Calu3 (cell line): Measurements from ENCODE around the gene TF. TPM values are rescaled to one million over a fixed set of nuclear protein-coding genes. Genes with fewer than 3 reads are reported as not detected.

Experiments
- BruUV-seq: library from RNA; stranded (reverse); fragments of 400-500 nt; replicated peaks from 2 replicates; lab custom pipeline; 2021; lab: Mats Ljungman, UMichigan
- CTCF ChIA-PET: fragments of 300-600 bp; sonication (Branson Sonifier 250); formaldehyde crosslinking; loops from one replicate; lab custom pipeline; 2022; ENCODE audit warnings: antibody characterized with exemption; lab: Charles Lee
- DNase-seq: peaks from one replicate; pipeline ENCODE4 v3.0.0; 2022
- H3K27ac Mint-ChIP-seq: one replicate; pipeline ENCODE4 v1.8.0; 2022; ENCODE audit warnings: mixed read lengths; ENCODE audit not compliant: unreplicated experiment
- H3K27me3 Mint-ChIP-seq: one replicate; pipeline ENCODE4 v1.8.0; 2022; ENCODE audit warnings: mixed read lengths; ENCODE audit not compliant: unreplicated experiment
- H3K36me3 Mint-ChIP-seq: one replicate; pipeline ENCODE4 v1.8.0; 2022; ENCODE audit warnings: mild to moderate bottlenecking, moderate library complexity, mixed read lengths; ENCODE audit not compliant: insufficient read depth, unreplicated experiment
- H3K4me1 Mint-ChIP-seq: one replicate; pipeline ENCODE4 v1.8.0; 2022; ENCODE audit warnings: mild to moderate bottlenecking, low read depth, mixed read lengths; ENCODE audit not compliant: unreplicated experiment
- H3K4me3 Mint-ChIP-seq: one replicate; pipeline ENCODE4 v1.8.0; 2022; ENCODE audit warnings: mild to moderate bottlenecking, low read depth, moderate library complexity, mixed read lengths; ENCODE audit not compliant: unreplicated experiment
- H3K9me3 Mint-ChIP-seq: one replicate; pipeline ENCODE4 v1.8.0; 2022; ENCODE audit warnings: low read depth, mixed read lengths; ENCODE audit not compliant: unreplicated experiment
- CTCF ChIP-seq: fragments of 200-600 bp; IDR thresholded peaks from one replicate; pipeline ENCODE4 v1.8.0; 2022; ENCODE audit warnings: antibody characterized with exemption; ENCODE audit not compliant: unreplicated experiment
- intact Hi-C: fragments of 100-400 bp; cut with micrococcal nuclease; formaldehyde crosslinking; loops from one replicate; pipeline ENCODE4 v1.10.0; 2022; ENCODE audit not compliant: unreplicated experiment
- total RNA-seq: library from RNA; stranded (reverse); gene quantifications from 2 replicates; pipeline ENCODE4 v1.2.3, GENCODE V29; 2022

TF gene
- total RNA-seq, 1 experiment from 2014 or later = 1.1 TPM

GRCh38 chr3:133832802-133833144 lies 86.6 kb downstream of the TF start:
- Mint-ChIP-seq H3K27me3 (peaks cover 34% of the 10 kb centered on the region), H3K9me3 (no peaks in the 10 kb centered on the region), H3K36me3 (no peaks in the 10 kb centered on the region), H3K27ac (no peak overlapping the region), H3K4me3 (no peak overlapping the region), H3K4me1 (no peaks in the 10 kb centered on the region)
- intact Hi-C loops = no loop called here
- CTCF ChIA-PET = interaction anchor here (0.5 to 0.7 kb wide), 2 partner anchors 19 to 254 kb away, joined by 3 read pairs; no protein-coding TSS in a partner anchor
- DNase-seq = no peak
- no TSS peak for BruUV-seq
- no peak for TF ChIP-seq CTCF

DNA sequence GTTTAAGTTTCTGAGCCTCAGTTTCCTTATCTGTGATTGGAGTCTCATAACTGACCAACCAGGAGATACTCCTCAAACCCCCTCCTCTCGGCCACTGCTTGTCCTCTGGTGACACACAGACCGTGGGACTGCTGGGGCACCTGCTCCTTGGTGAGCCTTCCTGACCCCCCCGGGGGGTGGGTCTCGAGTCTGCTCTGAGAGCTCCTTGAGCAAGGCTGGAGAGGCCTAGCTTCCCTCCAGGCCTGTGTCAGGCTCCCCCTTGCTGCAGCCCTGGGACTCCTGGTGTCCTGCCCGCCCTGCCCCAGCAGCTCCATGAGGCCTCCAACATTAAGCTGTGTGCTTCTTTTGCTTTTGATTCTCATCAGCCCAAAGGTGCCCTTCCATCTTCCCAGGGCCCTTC lies 87.1 kb downstream of the TF start:
- no peak overlapping the region for H3K4me3 Mint-ChIP-seq
- intact Hi-C loops = no loop called here

DNA sequence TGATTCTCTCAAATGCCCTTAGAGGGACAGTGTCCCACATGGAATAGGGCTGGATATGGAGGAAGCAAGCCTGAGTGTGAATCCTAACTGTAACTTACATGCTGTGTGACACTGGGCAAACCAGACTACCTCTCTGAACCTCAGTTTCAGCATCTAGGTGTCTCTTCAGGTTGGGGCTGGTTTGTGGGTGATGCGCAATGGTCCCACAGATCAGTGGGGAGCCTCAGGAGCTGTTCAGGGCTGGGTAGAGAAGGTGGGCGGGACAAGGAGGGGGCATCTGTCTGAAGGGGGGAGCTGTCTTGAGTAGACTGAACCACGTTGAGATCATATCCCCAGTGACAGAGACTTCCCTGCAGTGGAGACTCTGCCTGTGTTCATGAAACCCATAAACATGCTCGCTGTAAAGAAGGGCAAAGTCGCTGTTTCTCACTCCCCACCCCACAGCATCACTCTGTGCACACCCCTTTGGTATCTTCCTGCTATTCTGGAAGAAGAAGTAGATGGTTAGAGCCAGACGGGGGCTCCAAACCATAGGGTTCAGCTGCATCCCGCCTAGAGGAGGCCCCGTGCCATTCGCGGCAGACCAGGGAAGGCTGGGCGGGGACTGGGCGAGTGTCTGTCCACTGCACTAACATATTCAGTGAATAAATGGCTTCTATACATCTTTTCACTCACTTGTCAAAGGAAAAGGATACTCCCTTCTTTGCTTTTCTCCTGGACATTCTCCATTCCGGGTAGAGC lies 87.9 kb downstream of the TF start:
- H3K4me1 Mint-ChIP-seq = no peaks in the 10 kb centered on the region
- no peaks in the 10 kb centered on the region for H3K36me3 Mint-ChIP-seq
- no peaks in the 10 kb centered on the region for H3K9me3 Mint-ChIP-seq
- peaks cover 31% of the 10 kb centered on the region for H3K27me3 Mint-ChIP-seq
- CTCF ChIA-PET = interaction anchor here (0.6 kb wide), 1 partner anchor 177 kb away, joined by 4 read pairs; no protein-coding TSS in a partner anchor
- no peak for DNase-seq
- TF ChIP-seq CTCF = no peak
- intact Hi-C loops = no loop called here
- no peak overlapping the region for H3K27ac Mint-ChIP-seq
- no TSS peak for BruUV-seq
- no peak overlapping the region for H3K4me3 Mint-ChIP-seq

More for the DNA sequence above, 87.1 kb downstream of the TF start:
- no peak for TF ChIP-seq CTCF
- Mint-ChIP-seq H3K4me1 (no peaks in the 10 kb centered on the region), H3K9me3 (no peaks in the 10 kb centered on the region), H3K36me3 (no peaks in the 10 kb centered on the region), H3K27ac (no peak overlapping the region), H3K27me3 (peaks cover 34% of the 10 kb centered on the region)
- CTCF ChIA-PET = interaction anchor here (0.6 kb wide), 1 partner anchor 176 kb away, joined by 4 read pairs; no protein-coding TSS in a partner anchor
- no peak for DNase-seq
- no TSS peak for BruUV-seq

DNA sequence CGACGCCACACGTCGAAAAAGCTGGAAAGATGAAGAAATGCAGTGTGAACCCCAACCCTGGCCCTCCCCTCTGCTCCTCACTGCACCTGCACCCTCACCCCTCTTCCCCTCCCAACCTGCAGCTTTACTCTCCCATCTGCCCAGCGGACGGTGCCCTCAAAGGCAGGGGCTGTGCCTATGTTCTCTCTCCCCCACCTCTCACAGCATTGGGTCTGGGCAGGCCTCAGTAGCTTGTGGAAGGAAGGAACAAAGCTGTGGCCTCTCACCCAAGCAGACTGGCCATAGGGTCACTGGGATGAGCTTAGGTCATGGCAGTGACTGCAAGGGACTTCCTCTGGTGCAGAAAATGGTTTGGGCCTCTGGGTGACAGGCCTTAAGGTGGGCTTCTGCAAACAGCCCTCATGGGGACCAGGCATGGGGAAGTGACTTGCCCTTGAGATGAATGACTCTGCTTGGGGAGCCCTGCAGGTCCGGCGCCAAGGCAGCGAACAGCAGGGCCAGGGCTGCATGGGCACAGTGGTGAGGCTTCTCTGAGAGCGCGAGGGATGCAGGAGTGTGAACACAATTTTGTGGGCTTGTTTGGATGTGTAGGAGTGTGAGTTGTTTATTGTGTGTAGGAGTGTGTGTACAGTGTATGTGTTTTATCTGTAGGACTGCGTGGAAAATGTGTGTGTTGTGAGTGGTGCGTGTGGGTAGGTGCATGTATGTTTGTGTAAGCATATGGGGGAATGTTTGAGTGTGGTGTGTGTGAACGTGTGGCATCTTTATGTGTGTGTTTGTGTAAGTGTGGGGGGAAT lies 88.6 kb downstream of the TF start:
- H3K4me3 Mint-ChIP-seq = no peak overlapping the region
- DNase-seq = no peak
- CTCF ChIA-PET = no interaction called here
- H3K27ac Mint-ChIP-seq = no peak overlapping the region
- no peaks in the 10 kb centered on the region for H3K36me3 Mint-ChIP-seq
- intact Hi-C loops = no loop called here
- no peaks in the 10 kb centered on the region for H3K4me1 Mint-ChIP-seq
- TF ChIP-seq CTCF = no peak
- no TSS peak for BruUV-seq
- H3K9me3 Mint-ChIP-seq = no peaks in the 10 kb centered on the region
- H3K27me3 Mint-ChIP-seq = peaks cover 30% of the 10 kb centered on the region
